ENCODE measurements around the gene RPUSD3.
A peak's percentile ranks its signal among the peaks of the same experiment; 100 is the strongest.

Gene RPUSD3

DNA sequence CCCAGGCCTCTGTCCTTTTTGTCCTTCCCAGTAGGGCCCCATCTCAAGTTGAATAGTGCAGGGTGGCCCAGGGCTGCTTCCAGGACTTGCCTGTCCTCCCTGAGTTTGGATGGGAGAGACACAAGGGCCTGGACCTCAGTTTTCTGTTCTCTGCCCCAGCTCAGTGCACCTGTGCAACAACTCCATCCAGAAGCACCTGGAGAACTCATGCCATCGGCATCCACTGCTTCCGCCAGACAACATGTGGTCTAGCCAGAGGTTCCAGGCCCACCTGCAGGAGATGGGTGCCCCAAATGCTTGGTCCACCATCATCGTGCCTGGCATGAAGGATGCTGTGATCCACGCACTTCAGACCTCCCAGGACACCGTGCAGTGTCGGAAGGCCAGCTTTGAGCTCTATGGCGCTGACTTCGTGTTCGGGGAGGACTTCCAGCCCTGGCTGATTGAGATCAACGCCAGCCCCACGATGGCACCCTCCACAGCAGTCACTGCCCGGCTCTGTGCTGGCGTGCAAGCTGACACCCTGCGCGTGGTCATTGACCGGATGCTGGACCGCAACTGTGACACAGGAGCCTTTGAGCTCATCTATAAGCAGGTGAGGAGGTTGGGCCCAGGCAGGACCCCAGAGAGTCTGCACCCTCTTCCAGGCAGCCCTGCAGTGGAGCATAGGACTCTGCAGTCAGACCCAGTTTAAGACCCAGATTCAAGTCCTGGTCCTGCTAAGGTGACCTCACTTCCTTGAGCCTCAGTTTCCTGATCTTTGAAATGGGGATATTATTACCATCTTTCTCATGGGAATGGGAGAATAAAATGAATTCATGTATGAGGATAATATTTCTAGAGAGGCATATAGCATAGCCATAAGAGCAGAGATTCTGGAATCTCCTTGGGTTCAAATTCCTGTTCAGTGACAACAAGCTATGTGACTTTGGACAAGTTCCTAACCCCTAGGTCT is 14.7 kb downstream of the RPUSD3 start:
- no peak for DNase-seq

GRCh38 chr3:9826815-9827573 is 16.8 kb downstream of the RPUSD3 start:
- no peak for DNase-seq

- DNase-seq: no peak
These were observed 18.3 kb downstream of the RPUSD3 start for GRCh38 chr3:9825451-9826040.

DNA sequence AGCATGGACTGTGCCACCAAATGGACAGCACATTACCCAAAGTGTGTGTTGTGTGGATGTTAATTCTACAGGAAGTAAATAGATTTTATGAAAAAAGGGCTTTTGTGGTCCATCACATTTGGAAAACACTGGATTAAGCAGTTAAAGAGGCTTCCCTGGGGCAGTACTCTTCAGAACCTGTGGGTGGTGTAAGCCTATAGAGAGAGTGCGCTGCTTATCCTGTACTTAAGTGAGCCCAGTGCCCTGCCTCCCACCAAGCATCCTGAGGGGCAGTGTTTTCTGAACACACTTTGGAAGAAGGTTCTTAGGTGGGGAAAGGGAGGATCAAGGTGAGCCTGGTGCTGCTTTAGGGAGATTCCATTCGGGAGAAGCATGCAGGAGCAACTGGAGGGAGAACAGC is 22.9 kb downstream of the RPUSD3 start:
- no peak for DNase-seq

- no peak for DNase-seq
These were observed 23.3 kb downstream of the RPUSD3 start for GRCh38 chr3:9820543-9820942.

DNA sequence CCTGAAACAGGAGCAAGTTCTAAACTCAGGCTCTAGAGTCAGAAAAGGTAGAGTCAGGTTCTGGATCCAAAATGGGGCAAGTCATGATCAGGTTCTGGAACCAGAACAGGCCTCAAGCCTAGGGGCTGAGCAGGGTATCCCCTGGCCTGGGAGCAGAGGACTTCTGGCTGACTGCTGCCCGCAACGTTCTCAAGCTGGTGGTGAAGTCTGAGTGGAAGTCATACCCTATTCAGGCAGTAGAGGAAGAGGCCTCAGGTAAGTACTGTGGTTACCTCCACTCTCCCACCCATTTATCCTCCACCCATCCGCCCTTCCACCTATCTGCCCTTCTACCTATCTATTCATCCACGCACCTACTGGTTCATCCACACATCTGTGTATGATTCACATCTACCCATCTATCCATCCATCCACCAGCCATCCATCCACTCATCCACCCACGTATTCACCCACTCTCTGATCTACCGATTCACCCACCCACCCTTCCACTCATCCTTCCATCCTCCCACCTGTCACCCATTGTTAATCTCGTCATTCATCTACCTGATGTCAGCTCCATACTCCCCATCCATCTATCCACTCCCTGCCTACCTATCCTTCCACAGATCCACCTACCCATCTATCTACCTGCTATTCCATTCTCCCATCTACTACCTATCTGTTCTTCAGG is 25.0 kb downstream of the RPUSD3 start:
- no peak for DNase-seq

GRCh38 chr3:9817436-9817835 is 26.4 kb downstream of the RPUSD3 start:
- DNase-seq: no peak

DNA sequence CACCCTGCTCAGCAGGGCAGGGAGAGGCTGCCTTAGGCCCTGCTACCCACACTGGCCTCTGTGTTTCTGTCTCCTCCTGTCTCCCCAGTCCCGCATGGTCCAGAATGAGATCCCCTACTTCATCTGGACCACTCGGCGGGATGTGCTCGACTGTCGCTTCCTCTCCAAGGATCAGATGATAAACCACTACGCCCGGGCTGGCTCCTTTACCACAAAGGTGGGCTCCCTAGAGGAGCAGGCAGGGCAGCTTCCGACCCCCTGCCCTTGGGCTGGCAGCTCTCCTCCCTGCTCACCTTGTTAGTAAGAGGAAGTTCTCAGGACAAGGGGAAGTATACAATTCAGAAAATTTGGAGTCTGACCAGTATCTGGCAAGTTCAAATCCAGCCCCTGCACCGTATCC is 27.8 kb downstream of the RPUSD3 start:
- DNase-seq: no peak

- no peak for DNase-seq
These were observed 30.8 kb downstream of the RPUSD3 start for GRCh38 chr3:9812870-9813483.

DNA sequence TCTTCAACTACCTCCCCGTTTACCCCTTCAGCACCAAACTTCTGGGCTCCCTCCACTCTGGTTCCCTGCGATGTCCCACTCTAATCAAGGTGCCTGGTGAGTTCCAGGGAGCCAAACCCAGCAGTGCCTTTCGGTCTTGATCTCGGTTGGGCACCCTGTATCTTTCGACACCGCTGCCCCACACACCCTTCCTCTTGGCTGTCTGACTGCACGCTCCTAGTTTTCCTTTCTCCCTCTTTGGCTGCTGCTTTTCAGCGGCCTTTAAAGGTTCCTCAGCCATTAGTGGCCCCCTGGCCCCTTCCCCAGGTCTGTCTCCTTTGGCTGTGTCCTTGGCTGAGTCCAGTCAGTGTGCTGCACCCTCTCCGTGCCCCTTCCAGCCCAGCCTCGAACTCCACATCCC is 33.0 kb downstream of the RPUSD3 start:
- DNase-seq: no peak

- no peak for DNase-seq
These were observed 33.4 kb downstream of the RPUSD3 start for GRCh38 chr3:9810433-9810770.

- DNase-seq: peak; percentile 47
These were observed 34.0 kb downstream of the RPUSD3 start, which contains the start of gene TTLL3 for GRCh38 chr3:9809615-9810432. Gene TTLL3 (plus strand): TSS chr3:9810262. CDS start chr3:9810662, 400 bp downstream.

DNA sequence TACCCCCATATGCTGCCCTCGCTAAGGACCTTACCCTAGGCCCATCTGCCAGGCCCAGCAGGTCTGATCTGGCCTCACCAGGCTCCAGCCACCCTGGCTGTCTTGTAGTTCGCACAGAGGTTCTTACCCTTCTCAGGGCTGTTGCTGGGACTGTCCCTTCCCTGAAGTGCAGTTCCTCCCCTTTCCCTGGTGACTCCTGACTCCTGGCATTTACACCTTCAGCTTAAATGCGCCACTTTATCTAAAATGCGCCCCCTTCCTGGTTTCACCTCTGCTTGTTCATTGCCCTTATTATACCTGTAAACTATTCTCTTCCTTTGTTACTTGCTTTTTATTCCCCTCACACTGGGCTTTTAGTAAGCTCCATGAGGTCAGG is 34.6 kb downstream of the RPUSD3 start:
- no peak for DNase-seq

DNA sequence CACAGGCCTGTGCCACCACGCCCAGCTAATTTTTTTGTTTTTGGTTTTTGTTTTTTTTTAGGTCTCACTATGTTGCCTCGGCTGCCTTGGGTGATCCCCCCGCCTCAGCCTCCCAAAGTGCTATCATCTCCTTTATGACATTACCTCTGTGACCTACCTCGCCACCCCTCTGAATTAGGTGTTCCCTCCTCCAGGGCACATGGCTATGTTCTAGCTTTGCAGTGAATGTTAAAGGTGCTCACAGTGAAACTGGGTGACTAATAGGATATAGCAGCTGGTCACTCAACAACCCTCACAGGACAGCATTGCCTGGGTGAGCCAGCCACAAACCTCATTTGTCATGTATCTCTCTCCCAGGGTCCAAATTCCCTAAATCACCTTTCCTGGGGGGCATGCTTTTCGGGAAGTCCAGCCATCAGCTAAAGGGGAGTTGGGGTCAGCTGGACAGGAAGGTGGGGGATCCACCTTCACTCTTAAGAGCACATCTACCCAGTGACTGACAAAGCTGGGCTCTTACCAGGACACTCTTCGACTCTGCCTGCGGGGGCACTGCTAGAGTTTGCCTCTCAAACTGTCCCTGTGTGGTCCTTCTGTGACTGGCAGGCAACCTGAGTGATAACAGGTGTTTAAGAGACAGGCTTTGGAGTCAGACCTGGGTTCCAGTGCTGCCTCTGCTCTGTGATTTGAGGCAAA is 35.3 kb downstream of the RPUSD3 start:
- DNase-seq: peak; percentile 33

DNA sequence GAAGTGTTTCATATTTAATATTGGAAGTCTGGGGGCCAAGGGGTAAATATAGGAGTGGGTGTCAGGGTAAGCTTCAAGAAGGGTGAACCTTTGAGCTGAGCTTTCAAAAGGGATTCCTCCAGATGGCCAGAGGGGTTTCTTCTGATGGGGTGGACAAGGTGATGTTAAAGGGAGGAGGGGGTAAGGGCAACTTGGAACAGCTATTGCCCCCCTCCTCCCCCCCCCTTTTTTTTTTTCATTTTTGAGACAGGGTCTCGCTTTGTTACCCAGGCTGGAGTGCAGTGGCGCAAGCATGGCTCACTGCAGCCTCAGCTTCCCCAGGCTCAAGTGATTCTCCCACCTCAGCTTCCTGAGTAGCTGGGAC is 35.8 kb downstream of the RPUSD3 start:
- DNase-seq: no peak

DNA sequence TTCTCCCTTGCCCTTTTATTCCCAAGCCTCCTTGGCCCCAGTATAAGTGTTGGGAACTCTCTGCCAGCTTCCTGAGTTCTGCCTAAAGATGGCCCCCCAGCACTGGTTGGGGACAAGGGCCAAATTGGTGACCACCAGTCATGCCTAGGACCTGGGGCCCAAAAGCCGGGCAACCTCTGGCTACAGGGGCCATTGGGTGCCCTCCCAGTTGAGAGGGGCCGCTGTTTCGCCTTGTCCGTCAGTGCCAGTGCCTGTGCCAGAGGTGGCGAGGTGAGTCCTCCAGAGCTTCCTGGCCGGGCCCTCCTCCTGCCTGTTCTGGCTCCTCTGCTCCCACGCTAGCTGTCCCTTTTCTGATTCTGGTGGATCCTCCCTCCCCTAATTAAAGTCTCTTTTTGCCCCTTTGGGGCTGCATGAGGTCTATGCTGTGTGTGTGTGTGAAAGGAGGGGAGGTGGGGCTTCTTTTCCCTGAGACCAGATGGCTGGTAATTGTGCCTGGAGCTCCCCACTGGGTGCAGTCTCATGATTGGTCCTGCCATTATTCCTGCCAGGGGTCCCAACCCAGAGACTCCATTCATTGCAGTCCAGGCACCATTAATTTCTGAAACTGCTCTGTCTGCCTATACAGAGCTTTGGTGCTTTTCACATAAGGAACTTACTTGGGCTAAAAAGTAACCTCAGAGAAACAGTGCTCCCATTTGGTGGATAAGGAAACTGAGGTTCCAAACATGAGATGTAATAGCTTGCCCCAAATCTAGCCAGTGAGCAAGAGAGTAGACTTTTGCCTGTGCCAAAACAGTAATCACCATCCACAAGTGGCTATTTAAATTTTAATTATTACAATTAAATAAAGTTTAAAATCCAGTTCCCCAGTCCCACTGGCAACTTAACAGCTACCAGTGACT is 36.9 kb downstream of the RPUSD3 start:
- no peak for DNase-seq

GRCh38 chr3:9806137-9806536 is 37.7 kb downstream of the RPUSD3 start:
- no peak for DNase-seq

DNA sequence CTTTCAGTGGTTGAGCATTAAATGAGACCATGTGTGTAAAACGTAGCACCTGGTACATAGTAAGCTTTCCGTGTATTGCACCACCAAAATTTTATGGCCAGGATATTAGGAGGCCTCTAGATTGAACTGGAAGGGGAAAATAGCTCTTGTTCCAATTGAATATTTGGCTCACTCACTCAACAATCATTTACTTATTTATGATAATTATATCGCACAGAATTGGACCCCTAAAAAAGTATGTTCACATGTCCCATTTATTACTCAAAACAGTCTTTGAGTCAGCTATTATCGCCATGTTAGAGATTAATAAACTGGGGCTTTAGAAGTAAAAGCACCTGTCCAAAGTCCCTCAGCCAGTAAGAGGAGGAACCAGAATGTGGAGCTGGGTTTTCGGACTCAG is 38.8 kb downstream of the RPUSD3 start:
- no peak for DNase-seq

GRCh38 chr3:9803494-9803893 is 40.3 kb downstream of the RPUSD3 start:
- no peak for DNase-seq

DNA sequence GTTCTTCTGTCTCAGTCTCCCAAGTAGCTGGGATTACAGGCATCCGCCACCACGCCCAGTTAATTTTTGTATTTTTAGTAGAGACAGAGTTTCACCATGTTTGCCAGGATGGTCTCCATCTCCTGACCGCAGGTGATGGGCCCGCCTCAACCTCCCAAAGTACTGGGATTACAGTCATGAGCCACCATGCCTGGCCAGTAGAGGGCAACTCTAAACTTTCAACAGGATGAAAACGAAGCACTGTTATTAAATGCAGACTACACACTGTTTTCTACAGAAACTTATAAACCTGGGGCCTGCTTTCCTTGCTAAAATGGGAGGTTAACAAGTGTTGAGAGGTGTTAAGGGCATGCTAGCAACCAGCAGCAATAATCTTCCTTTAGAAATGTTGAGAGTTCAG is 43.3 kb downstream of the RPUSD3 start:
- DNase-seq: no peak
